Measurements from ENCODE around the gene KRT5. TPM values are rescaled to one million over a fixed set of nuclear protein-coding genes. Genes with fewer than 3 reads are reported as not detected.

KRT5 gene
- total and polyA plus RNA-seq, 2 experiments from 2014 or later: not detected

DNA sequence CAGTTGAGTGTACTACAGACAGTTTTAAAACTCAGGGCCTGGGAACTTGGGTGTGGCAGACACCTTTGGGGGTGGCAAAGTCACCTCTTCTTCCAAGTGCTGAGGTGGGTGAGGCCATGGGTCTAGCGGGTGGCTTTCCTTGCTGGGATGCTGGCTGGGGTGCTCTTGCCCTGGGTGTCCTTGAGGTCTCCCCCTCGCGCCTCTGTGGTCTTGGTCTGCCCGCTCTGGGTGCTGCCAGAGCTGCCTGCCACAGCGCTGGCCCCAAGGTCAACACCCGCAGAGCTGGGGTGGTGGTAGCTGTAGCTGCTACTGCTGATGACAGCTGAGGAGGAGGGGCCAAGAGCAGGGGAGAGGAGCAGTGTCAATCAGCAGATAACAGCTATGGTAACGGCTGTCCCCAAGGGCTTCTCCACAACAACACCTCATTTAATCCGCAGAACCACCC lies 46.7 kb upstream of the KRT5 start:
- Mint-ChIP-seq H3K27ac (no peak overlapping the region), H3K36me3 (ENCODE audit: low read depth) (no peaks in the 10 kb centered on the region), H3K4me1 (no peaks in the 10 kb centered on the region), H3K27me3 (ENCODE audit: insufficient read depth, low read depth, poor library complexity) (peaks cover 7% of the 10 kb centered on the region), H3K9me3 (no peaks in the 10 kb centered on the region), H3K4me3 (no peak overlapping the region)
- TF ChIP-seq POLR2AphosphoS5 (IDR thresholded peaks at IDR 0.05; ENCODE audit: low read depth) (no peak), CREB1 (CRISPR knock-in tag; IDR thresholded peaks at IDR 0.05; ENCODE audit: low read depth) (no peak), STAT1 (IDR thresholded peaks at IDR 0.05; ENCODE audit: unreplicated experiment) (no peak), EZH2phosphoT487 (IDR thresholded peaks at IDR 0.05; ENCODE audit: unreplicated experiment) (no peak)
- TF ChIP-seq, protein P1, sequence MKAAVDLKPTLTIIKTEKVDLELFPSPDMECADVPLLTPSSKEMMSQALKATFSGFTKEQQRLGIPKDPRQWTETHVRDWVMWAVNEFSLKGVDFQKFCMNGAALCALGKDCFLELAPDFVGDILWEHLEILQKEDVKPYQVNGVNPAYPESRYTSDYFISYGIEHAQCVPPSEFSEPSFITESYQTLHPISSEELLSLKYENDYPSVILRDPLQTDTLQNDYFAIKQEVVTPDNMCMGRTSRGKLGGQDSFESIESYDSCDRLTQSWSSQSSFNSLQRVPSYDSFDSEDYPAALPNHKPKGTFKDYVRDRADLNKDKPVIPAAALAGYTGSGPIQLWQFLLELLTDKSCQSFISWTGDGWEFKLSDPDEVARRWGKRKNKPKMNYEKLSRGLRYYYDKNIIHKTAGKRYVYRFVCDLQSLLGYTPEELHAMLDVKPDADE (IDR thresholded peaks at IDR 0.05): no peak
- TF ChIP-seq, protein P2, sequence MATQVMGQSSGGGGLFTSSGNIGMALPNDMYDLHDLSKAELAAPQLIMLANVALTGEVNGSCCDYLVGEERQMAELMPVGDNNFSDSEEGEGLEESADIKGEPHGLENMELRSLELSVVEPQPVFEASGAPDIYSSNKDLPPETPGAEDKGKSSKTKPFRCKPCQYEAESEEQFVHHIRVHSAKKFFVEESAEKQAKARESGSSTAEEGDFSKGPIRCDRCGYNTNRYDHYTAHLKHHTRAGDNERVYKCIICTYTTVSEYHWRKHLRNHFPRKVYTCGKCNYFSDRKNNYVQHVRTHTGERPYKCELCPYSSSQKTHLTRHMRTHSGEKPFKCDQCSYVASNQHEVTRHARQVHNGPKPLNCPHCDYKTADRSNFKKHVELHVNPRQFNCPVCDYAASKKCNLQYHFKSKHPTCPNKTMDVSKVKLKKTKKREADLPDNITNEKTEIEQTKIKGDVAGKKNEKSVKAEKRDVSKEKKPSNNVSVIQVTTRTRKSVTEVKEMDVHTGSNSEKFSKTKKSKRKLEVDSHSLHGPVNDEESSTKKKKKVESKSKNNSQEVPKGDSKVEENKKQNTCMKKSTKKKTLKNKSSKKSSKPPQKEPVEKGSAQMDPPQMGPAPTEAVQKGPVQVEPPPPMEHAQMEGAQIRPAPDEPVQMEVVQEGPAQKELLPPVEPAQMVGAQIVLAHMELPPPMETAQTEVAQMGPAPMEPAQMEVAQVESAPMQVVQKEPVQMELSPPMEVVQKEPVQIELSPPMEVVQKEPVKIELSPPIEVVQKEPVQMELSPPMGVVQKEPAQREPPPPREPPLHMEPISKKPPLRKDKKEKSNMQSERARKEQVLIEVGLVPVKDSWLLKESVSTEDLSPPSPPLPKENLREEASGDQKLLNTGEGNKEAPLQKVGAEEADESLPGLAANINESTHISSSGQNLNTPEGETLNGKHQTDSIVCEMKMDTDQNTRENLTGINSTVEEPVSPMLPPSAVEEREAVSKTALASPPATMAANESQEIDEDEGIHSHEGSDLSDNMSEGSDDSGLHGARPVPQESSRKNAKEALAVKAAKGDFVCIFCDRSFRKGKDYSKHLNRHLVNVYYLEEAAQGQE (IDR thresholded peaks at IDR 0.05; ENCODE audit: unreplicated experiment): no peak
- TF ChIP-seq, protein P3, sequence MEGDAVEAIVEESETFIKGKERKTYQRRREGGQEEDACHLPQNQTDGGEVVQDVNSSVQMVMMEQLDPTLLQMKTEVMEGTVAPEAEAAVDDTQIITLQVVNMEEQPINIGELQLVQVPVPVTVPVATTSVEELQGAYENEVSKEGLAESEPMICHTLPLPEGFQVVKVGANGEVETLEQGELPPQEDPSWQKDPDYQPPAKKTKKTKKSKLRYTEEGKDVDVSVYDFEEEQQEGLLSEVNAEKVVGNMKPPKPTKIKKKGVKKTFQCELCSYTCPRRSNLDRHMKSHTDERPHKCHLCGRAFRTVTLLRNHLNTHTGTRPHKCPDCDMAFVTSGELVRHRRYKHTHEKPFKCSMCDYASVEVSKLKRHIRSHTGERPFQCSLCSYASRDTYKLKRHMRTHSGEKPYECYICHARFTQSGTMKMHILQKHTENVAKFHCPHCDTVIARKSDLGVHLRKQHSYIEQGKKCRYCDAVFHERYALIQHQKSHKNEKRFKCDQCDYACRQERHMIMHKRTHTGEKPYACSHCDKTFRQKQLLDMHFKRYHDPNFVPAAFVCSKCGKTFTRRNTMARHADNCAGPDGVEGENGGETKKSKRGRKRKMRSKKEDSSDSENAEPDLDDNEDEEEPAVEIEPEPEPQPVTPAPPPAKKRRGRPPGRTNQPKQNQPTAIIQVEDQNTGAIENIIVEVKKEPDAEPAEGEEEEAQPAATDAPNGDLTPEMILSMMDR (conservative IDR thresholded peaks at IDR 0.05; ENCODE audit: low read depth in 2 of 2): no peak
- H3K36me3 ChIP-seq (ENCODE audit: insufficient read depth): no peaks in the 10 kb centered on the region
- H3K27ac ChIP-seq (ENCODE audit: low read depth): no peak overlapping the region
- H3K4me3 ChIP-seq: no peak overlapping the region
- H3K4me2 ChIP-seq: no peak overlapping the region
- no peaks in the 10 kb centered on the region for H3F3A ChIP-seq (replicated peaks; ENCODE audit: low read depth)
- no peaks in the 10 kb centered on the region for H3K79me2 ChIP-seq (replicated peaks; ENCODE audit: insufficient read depth)
- no peaks in the 10 kb centered on the region for H3K27me3 ChIP-seq (ENCODE audit: insufficient read depth)
- ATAC-seq: peak; percentile 48
- DNase-seq (ENCODE audit: low spot score): no peak
- no peak overlapping the region for H2AFZ ChIP-seq
- no peaks in the 10 kb centered on the region for H3K4me1 ChIP-seq (ENCODE audit: insufficient read depth)
- no peaks in the 10 kb centered on the region for H4K20me1 ChIP-seq (replicated peaks; ENCODE audit: insufficient read depth)
- no peaks in the 10 kb centered on the region for H3K9me2 ChIP-seq (ENCODE audit: insufficient read depth)

DNA sequence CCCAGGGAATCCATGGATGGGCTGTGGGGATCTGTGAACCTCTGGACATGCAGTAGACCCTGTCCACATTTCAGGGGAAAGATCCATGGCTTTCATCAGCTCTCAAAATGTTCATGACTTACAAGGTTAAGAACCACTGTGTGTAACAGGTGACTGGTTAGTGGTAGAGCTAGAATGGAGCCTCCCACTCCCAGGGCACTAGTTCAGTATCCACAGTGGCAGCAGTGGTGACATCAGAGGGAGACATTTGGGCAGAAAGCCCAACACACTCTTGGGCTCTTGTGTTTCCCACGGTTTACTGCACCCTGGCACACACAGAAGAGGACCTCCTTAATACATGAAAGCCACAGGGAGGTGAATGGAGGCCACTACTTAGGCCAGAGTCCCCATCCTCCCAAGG lies 44.4 kb upstream of the KRT5 start:
- no peaks in the 10 kb centered on the region for H3K36me3 Mint-ChIP-seq (ENCODE audit: low read depth)
- no peak for ATAC-seq
- no peak overlapping the region for H3K4me3 Mint-ChIP-seq
- no peaks in the 10 kb centered on the region for H3K9me3 Mint-ChIP-seq
- DNase-seq (ENCODE audit: low spot score): no peak
- Histone ChIP-seq H3K9me2 (ENCODE audit: insufficient read depth) (no peaks in the 10 kb centered on the region), H3K27me3 (ENCODE audit: insufficient read depth) (no peaks in the 10 kb centered on the region), H3K27ac (ENCODE audit: low read depth) (no peak overlapping the region), H2AFZ (no peak overlapping the region), H3K79me2 (replicated peaks; ENCODE audit: insufficient read depth) (no peaks in the 10 kb centered on the region), H3K4me1 (ENCODE audit: insufficient read depth) (no peaks in the 10 kb centered on the region), H3K36me3 (ENCODE audit: insufficient read depth) (no peaks in the 10 kb centered on the region), H3K4me3 (no peak overlapping the region), H3F3A (replicated peaks; ENCODE audit: low read depth) (no peaks in the 10 kb centered on the region), H3K4me2 (no peak overlapping the region), H4K20me1 (replicated peaks; ENCODE audit: insufficient read depth) (no peaks in the 10 kb centered on the region)
- H3K4me1 Mint-ChIP-seq: no peaks in the 10 kb centered on the region
- peaks cover 11% of the 10 kb centered on the region for H3K27me3 Mint-ChIP-seq (ENCODE audit: insufficient read depth, low read depth, poor library complexity)
- no peak overlapping the region for H3K27ac Mint-ChIP-seq
- TF ChIP-seq, protein P4, sequence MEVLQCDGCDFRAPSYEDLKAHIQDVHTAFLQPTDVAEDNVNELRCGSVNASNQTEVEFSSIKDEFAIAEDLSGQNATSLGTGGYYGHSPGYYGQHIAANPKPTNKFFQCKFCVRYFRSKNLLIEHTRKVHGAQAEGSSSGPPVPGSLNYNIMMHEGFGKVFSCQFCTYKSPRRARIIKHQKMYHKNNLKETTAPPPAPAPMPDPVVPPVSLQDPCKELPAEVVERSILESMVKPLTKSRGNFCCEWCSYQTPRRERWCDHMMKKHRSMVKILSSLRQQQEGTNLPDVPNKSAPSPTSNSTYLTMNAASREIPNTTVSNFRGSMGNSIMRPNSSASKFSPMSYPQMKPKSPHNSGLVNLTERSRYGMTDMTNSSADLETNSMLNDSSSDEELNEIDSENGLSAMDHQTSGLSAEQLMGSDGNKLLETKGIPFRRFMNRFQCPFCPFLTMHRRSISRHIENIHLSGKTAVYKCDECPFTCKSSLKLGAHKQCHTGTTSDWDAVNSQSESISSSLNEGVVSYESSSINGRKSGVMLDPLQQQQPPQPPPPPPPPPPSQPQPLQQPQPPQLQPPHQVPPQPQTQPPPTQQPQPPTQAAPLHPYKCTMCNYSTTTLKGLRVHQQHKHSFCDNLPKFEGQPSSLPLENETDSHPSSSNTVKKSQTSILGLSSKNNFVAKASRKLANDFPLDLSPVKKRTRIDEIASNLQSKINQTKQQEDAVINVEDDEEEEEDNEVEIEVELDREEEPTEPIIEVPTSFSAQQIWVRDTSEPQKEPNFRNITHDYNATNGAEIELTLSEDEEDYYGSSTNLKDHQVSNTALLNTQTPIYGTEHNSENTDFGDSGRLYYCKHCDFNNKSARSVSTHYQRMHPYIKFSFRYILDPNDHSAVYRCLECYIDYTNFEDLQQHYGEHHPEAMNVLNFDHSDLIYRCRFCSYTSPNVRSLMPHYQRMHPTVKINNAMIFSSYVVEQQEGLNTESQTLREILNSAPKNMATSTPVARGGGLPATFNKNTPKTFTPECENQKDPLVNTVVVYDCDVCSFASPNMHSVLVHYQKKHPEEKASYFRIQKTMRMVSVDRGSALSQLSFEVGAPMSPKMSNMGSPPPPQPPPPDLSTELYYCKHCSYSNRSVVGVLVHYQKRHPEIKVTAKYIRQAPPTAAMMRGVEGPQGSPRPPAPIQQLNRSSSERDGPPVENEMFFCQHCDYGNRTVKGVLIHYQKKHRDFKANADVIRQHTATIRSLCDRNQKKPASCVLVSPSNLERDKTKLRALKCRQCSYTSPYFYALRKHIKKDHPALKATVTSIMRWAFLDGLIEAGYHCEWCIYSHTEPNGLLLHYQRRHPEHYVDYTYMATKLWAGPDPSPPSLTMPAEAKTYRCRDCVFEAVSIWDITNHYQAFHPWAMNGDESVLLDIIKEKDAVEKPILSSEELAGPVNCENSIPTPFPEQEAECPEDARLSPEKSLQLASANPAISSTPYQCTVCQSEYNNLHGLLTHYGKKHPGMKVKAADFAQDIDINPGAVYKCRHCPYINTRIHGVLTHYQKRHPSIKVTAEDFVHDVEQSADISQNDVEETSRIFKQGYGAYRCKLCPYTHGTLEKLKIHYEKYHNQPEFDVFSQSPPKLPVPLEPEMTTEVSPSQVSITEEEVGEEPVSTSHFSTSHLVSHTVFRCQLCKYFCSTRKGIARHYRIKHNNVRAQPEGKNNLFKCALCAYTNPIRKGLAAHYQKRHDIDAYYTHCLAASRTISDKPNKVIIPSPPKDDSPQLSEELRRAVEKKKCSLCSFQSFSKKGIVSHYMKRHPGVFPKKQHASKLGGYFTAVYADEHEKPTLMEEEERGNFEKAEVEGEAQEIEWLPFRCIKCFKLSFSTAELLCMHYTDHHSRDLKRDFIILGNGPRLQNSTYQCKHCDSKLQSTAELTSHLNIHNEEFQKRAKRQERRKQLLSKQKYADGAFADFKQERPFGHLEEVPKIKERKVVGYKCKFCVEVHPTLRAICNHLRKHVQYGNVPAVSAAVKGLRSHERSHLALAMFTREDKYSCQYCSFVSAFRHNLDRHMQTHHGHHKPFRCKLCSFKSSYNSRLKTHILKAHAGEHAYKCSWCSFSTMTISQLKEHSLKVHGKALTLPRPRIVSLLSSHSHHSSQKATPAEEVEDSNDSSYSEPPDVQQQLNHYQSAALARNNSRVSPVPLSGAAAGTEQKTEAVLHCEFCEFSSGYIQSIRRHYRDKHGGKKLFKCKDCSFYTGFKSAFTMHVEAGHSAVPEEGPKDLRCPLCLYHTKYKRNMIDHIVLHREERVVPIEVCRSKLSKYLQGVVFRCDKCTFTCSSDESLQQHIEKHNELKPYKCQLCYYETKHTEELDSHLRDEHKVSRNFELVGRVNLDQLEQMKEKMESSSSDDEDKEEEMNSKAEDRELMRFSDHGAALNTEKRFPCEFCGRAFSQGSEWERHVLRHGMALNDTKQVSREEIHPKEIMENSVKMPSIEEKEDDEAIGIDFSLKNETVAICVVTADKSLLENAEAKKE (CRISPR knock-in tag; IDR thresholded peaks at IDR 0.05): no peak
- no peak for TF ChIP-seq CREB1 (CRISPR knock-in tag; IDR thresholded peaks at IDR 0.05; ENCODE audit: low read depth)
